Fibroblast of lung (primary cell): ENCODE measurements around the gene ZNF385D.

ENCODE experiments used
- EZH2 ChIP-seq: IDR thresholded peaks from 2 replicates; pipeline ENCODE4 v1.5.1; 2012; ENCODE audit warnings: low read length, control low read depth, mild to moderate bottlenecking; ENCODE audit errors: missing control alignments
- TF ChIP-seq, protein P1 (sequence below), 2 donors: IDR thresholded peaks in 1 of 2; conservative IDR thresholded peaks in 1 of 2; 1 replicate in 1 of 2; 2 replicates in 1 of 2; pipeline ENCODE4 v1.5.1; 2011 to 2012; ENCODE audit warnings: low read length in 2 of 2, control low read depth in 1 of 2, inconsistent platforms in 1 of 2, low read depth in 1 of 2, mild to moderate bottlenecking in 1 of 2

DNA sequence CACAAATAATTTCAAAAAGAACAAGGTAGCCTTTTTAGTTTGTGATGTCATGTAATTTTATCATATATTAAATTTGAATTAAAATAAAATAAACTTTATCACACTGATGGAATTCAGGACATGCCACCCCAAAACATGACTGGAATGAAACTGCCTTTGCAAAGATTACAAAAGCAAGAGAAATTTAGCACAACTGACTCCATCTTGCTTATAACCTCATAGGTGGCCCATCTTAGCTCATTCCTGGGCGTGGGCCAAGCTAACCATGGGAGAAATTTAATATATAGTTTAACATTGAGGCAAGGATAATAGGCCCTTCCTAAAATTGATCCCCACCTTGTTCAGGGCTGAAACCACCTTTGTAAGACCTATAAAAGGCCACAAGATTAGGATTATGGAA lies 235.6 kb downstream of the ZNF385D start:
- TF ChIP-seq, protein P1, sequence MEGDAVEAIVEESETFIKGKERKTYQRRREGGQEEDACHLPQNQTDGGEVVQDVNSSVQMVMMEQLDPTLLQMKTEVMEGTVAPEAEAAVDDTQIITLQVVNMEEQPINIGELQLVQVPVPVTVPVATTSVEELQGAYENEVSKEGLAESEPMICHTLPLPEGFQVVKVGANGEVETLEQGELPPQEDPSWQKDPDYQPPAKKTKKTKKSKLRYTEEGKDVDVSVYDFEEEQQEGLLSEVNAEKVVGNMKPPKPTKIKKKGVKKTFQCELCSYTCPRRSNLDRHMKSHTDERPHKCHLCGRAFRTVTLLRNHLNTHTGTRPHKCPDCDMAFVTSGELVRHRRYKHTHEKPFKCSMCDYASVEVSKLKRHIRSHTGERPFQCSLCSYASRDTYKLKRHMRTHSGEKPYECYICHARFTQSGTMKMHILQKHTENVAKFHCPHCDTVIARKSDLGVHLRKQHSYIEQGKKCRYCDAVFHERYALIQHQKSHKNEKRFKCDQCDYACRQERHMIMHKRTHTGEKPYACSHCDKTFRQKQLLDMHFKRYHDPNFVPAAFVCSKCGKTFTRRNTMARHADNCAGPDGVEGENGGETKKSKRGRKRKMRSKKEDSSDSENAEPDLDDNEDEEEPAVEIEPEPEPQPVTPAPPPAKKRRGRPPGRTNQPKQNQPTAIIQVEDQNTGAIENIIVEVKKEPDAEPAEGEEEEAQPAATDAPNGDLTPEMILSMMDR (conservative IDR thresholded peaks at IDR 0.05 in 1 of 2, IDR thresholded peaks at IDR 0.05 in 1 of 2; ENCODE audit: low read depth in 1 of 2, low read length in 2 of 2): no peak
- TF ChIP-seq EZH2: no peak
